ENCODE results near the gene ZFHX3.

ZFHX3 gene

GRCh38 chr16:73037845-73038570, 9.9 kb downstream of the ZFHX3 start:
- DNase-seq: no peak

GRCh38 chr16:73037331-73037745, 10.6 kb downstream of the ZFHX3 start:
- peak; percentile 7 for DNase-seq

- DNase-seq: no peak
Measured at GRCh38 chr16:73036074-73036826, 11.7 kb downstream of the ZFHX3 start.

- no peak for DNase-seq
Measured at GRCh38 chr16:73034374-73034773, 13.6 kb downstream of the ZFHX3 start.

DNA sequence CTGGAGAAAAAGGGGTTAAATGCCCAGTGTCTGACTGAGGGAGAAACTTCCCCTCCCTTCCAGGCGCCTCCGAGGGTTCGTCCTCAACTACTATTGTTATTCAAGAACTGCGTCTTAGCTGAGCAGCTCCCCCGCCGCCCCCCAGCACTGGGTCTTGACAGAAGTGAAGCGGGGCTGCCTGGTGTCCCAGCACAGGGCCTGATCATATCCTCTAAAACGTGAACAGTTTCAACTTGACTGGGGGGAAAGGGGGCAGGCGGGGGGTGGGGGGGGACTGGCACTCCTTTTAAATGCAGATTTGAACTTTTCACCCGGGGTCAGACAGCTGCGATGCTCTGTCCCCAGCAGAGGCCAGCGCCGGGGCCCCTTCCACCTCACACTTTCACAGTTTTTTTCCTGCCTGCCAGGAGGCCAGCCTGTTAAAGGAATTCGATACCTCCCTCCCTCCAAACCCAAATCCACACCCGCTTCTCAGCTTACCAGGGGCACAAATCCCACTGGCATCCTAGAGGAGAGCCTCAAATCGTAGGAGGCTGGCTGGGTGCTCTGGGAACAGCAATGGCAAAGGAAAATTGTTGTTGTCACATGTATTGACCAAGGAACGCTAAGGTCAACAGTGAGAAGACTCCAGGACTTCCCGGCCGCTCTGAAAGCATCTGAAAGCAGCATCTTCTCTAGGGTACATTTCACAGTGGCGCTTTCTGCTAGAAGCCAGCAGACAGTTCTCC, 14.5 kb downstream of the ZFHX3 start:
- peak; percentile 15 for DNase-seq

DNA sequence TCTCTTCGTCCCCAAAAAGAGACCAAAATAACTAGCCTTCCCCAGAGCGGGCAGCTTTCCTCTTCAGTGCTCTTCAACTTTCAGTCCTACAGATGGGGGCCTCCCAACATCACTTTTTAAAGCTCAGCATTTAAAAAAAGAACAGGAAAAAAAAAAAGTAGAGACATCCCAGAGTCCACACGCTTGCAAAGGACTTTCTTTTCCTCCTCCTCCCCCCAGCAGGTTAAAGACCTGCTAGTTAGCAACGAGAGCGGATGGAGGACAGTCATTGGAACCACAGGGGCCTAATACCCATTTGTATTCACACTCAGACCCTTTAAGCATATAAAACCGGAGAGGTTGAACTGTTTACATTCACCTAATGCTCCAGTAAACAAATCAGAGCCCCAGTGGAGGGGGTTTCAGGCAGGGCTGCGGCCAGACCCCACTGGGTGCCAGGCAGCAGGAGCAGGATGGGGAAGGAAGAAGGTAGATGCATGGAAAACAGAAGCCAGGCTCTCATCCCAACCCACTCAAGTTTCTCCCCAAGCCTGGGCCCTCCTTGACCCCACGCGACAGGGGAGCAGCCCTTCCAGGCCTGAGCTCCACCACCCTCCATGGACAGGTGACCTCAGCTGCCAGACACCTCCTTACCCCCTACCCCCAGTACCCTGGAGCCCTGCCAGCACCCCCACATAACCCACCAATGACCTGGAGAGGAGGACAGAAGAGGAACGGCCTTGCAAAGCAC, 15.2 kb downstream of the ZFHX3 start:
- DNase-seq: peak; percentile 42

DNA sequence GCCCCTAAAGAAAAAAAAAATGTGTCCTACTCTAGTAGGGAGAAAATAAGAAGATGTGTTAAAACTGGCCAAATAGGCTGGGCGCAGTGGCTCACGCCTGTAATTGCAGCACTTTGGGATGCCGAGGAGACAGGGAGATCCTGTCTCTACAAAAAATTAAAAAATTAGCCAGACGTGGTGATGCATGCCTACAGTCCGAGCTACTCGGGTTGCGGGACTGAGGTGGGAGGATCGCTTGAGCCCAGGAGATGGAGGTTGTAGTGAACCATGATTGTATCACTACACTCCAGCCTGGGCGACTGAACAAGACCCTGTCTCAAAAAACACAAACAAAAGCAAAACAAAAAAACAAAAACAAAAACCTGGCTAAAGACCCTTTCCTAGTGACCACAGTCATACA, 15.9 kb downstream of the ZFHX3 start:
- DNase-seq: no peak

- DNase-seq: peak; percentile 51
Measured at GRCh38 chr16:73031155-73031866, 16.6 kb downstream of the ZFHX3 start.

DNA sequence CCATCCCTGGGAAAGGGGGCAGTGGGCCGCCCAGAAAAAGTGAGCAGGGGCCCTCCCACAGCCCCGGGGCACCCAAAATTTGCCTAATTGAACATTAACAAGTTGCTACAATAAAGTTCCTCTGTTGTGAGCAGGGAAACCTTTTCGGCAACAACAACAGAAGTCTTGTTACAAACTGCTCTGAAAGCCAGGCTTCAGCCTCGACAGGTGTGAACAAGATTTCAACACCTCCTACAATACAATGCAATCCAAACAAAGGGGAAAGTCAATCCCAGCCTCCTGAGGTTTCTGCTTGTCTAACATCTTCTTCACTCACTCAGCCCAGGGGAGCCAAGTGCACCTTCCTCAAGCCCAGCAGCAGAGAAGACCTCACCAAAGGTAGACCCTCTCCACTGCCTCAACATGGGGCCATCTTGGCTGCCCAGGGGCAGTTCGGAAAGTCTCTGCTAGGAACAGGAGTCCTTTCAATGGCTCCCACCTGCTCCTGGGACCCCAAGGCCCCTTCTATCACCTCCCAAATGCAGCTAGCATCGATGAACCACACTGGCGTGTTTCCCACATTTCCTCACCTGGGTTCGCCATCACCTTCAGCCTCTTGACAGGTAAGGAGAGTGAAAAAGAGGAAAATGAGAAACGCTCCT, 19.1 kb downstream of the ZFHX3 start:
- DNase-seq: no peak

DNA sequence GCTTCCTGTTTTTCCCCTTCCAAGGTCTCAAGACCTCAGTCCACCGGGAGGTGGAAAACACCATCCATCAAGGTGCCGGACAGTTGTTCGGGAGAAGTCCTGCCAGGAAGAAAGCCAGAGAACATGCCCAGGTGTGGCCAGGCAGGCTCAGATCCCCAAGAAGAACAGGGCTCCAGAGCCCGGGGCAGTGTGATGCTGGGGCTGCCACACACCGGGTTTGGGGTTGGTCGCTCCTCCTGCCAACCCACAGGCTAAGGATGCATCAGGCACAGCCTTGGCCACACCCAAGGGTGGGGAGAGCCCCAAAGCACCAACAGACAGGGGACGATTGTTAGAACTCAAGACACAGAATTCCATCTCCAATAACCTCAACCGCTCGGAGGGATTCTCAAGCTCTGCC, 19.7 kb downstream of the ZFHX3 start:
- no peak for DNase-seq

GRCh38 chr16:73027685-73028111, 20.2 kb downstream of the ZFHX3 start:
- no peak for DNase-seq

GRCh38 chr16:73026754-73027684, 20.9 kb downstream of the ZFHX3 start:
- no peak for DNase-seq

GRCh38 chr16:73025856-73026210, 22.1 kb downstream of the ZFHX3 start:
- no peak for DNase-seq

GRCh38 chr16:73025151-73025855, 22.6 kb downstream of the ZFHX3 start:
- DNase-seq: no peak

- DNase-seq: no peak
Measured at GRCh38 chr16:73024571-73025105, 23.3 kb downstream of the ZFHX3 start.

DNA sequence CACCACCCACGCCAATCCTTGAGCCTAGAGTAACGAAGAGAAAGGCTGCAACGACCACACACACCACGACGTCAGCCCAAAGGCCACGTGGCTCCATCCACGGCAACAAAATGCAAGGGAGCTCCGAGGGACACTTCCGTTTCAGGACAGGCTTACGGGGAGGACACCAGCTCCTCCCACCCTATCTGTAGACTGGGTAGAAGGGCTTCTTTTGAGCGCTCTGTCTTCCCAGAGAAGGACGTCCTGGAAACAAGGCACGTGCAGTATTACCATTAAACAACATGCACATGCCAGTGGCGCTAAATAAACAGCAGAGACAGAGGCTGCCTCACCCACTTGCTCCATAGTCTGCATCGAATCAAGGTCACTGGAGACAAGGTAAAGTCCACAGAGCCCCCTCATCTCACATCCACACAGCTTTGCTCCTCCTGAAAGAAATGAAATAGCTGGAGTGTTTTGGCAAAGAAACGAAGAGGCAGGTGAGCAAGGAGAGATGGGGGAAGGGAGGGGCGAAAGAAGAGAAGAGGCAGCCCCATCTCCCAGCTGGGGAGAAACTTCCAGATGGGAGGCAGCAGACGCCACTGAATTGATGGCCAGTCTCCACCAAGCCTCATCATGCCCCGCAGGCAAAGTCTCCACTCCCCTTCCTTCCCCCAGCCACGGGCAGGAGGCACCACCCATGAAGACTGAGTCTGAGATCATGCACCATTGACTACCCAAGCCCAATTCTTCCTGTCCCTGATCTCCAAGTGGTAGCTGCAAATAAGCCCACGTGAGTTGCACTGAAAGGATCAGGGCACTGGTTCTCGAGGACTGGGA, 24.0 kb downstream of the ZFHX3 start:
- peak; percentile 70 for DNase-seq

DNA sequence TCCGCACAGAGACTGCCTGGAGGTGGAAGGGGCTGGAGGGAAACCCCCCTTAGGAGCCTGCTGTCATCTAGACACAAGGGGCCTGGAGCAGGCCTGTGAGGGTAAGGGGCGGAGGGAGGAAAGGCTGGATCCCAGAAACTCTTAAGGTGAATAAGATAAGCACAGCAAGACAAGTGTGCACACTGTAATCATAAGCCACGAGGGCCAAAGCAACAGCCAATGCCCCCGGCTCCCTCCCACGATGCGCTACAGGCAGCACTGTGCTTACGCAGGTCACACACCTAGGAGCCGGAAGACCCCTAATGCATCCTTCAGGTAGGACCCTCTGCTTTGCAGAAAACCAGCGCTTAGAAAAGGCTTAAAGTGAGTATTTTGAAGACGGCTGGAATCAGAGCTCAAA, 24.6 kb downstream of the ZFHX3 start:
- no peak for DNase-seq

- DNase-seq: no peak
Measured at GRCh38 chr16:73022534-73022933, 25.4 kb downstream of the ZFHX3 start.

Data from NCI-H69 (cell line).